OCI-LY3 (cell line): ENCODE data around the gene PTPRN2.

ENCODE experiments used
- CTCF ChIP-seq: fragments of 200-600, 300-600 bp; sonication (generic); IDR thresholded peaks from 2 replicates; pipeline ENCODE4 v1.5.1; 2014; ENCODE audit warnings: antibody characterized with exemption, low read length, low read depth
- EZH2phosphoT487 ChIP-seq: fragments of 200-600 bp; shearing (Covaris generic); IDR thresholded peaks from 2 replicates; pipeline ENCODE4 v1.6.1; 2018; ENCODE audit warnings: antibody characterized with exemption, mixed run types, low read depth

- TF ChIP-seq CTCF (no peak), EZH2phosphoT487 (no peak)
Measured at GRCh38 chr7:158256091-158256816, 331.4 kb downstream of the PTPRN2 start.
